Neural crest cell (in vitro differentiated cells): ENCODE data around the gene RALGAPA2. TPM values are rescaled to one million over a fixed set of nuclear protein-coding genes. Genes with fewer than 3 reads are reported as not detected.

Experiments used
- DNase-seq: peaks from one replicate; pipeline ENCODE4 v3.0.0; 2021; ENCODE audit warnings: low read depth, mixed read lengths, low spot score
- H3K27ac Mint-ChIP-seq: one replicate; pipeline ENCODE4 v1.8.0; 2021; ENCODE audit warnings: mild to moderate bottlenecking, mixed read lengths; ENCODE audit not compliant: unreplicated experiment
- H3K27me3 Mint-ChIP-seq: 2 replicates; pipeline ENCODE4 v1.8.0; 2021; ENCODE audit warnings: low read depth, mild to moderate bottlenecking, mixed read lengths
- H3K36me3 Mint-ChIP-seq: 2 replicates; pipeline ENCODE4 v1.8.0; 2021; ENCODE audit warnings: low read depth, mild to moderate bottlenecking, mixed read lengths
- H3K4me1 Mint-ChIP-seq: 2 replicates; pipeline ENCODE4 v1.8.0; 2021; ENCODE audit warnings: mixed read lengths
- H3K4me3 Mint-ChIP-seq: one replicate; pipeline ENCODE4 v1.8.0; 2021; ENCODE audit warnings: mild to moderate bottlenecking, mixed read lengths
- H3K9me3 Mint-ChIP-seq: 2 replicates; pipeline ENCODE4 v1.8.0; 2021; ENCODE audit warnings: mixed read lengths
- total RNA-seq: library from RNA; stranded (reverse); gene quantifications from 2 replicates; pipeline ENCODE4 v1.2.1, GENCODE V29; 2021
- TF ChIP-seq, protein P1 (sequence below): fragments of 200-600 bp; sonication (generic); conservative IDR thresholded peaks from 2 replicates; pipeline ENCODE4 v1.5.0; 2021; ENCODE audit warnings: antibody characterized with exemption, mild to moderate bottlenecking

The RALGAPA2 gene
- total RNA-seq, 1 donor from 2014 or later = 29.3 TPM

GRCh38 chr20:20582734-20583133, 129.7 kb downstream of the RALGAPA2 start:
- Mint-ChIP-seq H3K4me3 (no peak overlapping the region), H3K27ac (no peak overlapping the region), H3K27me3 (no peaks in the 10 kb centered on the region), H3K36me3 (peaks cover 34% of the 10 kb centered on the region), H3K4me1 (no peaks in the 10 kb centered on the region), H3K9me3 (no peaks in the 10 kb centered on the region)
- TF ChIP-seq, protein P1, sequence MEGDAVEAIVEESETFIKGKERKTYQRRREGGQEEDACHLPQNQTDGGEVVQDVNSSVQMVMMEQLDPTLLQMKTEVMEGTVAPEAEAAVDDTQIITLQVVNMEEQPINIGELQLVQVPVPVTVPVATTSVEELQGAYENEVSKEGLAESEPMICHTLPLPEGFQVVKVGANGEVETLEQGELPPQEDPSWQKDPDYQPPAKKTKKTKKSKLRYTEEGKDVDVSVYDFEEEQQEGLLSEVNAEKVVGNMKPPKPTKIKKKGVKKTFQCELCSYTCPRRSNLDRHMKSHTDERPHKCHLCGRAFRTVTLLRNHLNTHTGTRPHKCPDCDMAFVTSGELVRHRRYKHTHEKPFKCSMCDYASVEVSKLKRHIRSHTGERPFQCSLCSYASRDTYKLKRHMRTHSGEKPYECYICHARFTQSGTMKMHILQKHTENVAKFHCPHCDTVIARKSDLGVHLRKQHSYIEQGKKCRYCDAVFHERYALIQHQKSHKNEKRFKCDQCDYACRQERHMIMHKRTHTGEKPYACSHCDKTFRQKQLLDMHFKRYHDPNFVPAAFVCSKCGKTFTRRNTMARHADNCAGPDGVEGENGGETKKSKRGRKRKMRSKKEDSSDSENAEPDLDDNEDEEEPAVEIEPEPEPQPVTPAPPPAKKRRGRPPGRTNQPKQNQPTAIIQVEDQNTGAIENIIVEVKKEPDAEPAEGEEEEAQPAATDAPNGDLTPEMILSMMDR = no peak
- DNase-seq = no peak

DNA sequence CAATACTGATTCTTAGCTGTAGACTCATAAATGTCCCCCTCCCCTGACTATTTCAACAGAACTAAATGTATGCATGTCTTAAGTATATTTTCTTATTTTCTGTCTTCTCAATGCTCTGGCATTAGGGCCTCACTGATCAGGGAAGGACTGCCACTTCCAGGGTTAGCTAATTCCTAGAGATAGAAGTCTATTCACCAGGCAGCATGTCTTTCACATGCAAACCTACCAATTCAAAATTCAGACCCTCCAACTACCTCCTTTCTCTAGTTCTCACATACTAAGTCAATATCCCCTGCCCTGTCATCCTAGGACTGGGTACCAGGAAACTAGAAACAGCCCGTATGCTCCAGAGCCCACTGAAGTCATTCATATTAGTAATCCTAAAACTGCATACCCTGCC, 132.3 kb downstream of the RALGAPA2 start:
- Mint-ChIP-seq H3K4me1 (no peaks in the 10 kb centered on the region), H3K27me3 (no peaks in the 10 kb centered on the region), H3K36me3 (peaks cover 14% of the 10 kb centered on the region), H3K9me3 (no peaks in the 10 kb centered on the region), H3K27ac (no peak overlapping the region), H3K4me3 (no peak overlapping the region)
- TF ChIP-seq, protein P1 = no peak
- DNase-seq = no peak

DNA sequence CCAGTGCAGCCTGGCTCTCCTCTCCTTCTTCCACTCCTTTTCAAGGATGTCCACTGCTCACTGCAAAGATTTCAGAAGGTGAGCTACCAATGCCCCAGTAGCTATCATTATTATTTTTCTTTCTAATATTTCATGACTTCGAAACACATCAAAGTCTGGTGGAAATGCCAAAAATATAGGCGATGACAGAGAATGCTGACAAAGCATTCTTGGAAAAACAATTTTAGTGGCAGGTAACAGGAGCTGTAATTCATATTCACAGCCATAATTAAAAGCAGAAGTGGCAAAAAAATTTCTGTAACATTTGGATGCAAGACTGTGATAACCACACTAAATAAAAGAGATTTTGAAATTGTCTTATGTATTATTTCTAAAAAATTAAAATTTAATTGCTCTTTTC, 133.6 kb downstream of the RALGAPA2 start:
- H3K4me1 Mint-ChIP-seq = no peaks in the 10 kb centered on the region
- H3K4me3 Mint-ChIP-seq = no peak overlapping the region
- no peak overlapping the region for H3K27ac Mint-ChIP-seq
- no peak for DNase-seq
- H3K9me3 Mint-ChIP-seq = no peaks in the 10 kb centered on the region
- TF ChIP-seq, protein P1 = no peak
- H3K36me3 Mint-ChIP-seq = peaks cover 14% of the 10 kb centered on the region
- H3K27me3 Mint-ChIP-seq = no peaks in the 10 kb centered on the region

- no peak overlapping the region for H3K27ac Mint-ChIP-seq
- no peak overlapping the region for H3K4me3 Mint-ChIP-seq
- H3K9me3 Mint-ChIP-seq = no peaks in the 10 kb centered on the region
- no peak for DNase-seq
- TF ChIP-seq, protein P1 = no peak
- H3K27me3 Mint-ChIP-seq = no peaks in the 10 kb centered on the region
- peaks cover 12% of the 10 kb centered on the region for H3K36me3 Mint-ChIP-seq
- H3K4me1 Mint-ChIP-seq = no peaks in the 10 kb centered on the region
These were observed 138.6 kb downstream of the RALGAPA2 start for GRCh38 chr20:20573797-20574196.

GRCh38 chr20:20571068-20571780, 141.2 kb downstream of the RALGAPA2 start:
- H3K4me3 Mint-ChIP-seq = no peak overlapping the region
- peaks cover 12% of the 10 kb centered on the region for H3K36me3 Mint-ChIP-seq
- H3K27me3 Mint-ChIP-seq = no peaks in the 10 kb centered on the region
- H3K9me3 Mint-ChIP-seq = no peaks in the 10 kb centered on the region
- H3K27ac Mint-ChIP-seq = no peak overlapping the region
- no peak for DNase-seq
- TF ChIP-seq, protein P1 = no peak
- H3K4me1 Mint-ChIP-seq = no peaks in the 10 kb centered on the region
